ENCODE data around the gene FOS. TPM values are rescaled to one million over a fixed set of nuclear protein-coding genes. Genes with fewer than 3 reads are reported as not detected.

Gene FOS
- total and polyA plus RNA-seq, 2 experiments from 2014 or later = 47.3 to 54.8 TPM

GRCh38 chr14:75291331-75291730 is 12.7 kb downstream of the FOS start:
- H3K36me3 Mint-ChIP-seq (ENCODE audit: low read depth) = no peaks in the 10 kb centered on the region
- ATAC-seq = no peak
- Histone ChIP-seq H3K27ac (ENCODE audit: low read depth) (no peak overlapping the region), H2AFZ (no peak overlapping the region), H3K79me2 (replicated peaks; ENCODE audit: insufficient read depth) (no peaks in the 10 kb centered on the region), H3K4me1 (ENCODE audit: insufficient read depth) (peaks cover 34% of the 10 kb centered on the region), H3K27me3 (ENCODE audit: insufficient read depth) (no peaks in the 10 kb centered on the region), H3K36me3 (ENCODE audit: insufficient read depth) (no peaks in the 10 kb centered on the region), H3K4me3 (no peak overlapping the region), H3K4me2 (no peak overlapping the region), H3F3A (replicated peaks; ENCODE audit: low read depth) (peaks cover 5% of the 10 kb centered on the region; the same call in 1 of the 2 replicates), H4K20me1 (replicated peaks; ENCODE audit: insufficient read depth) (no peaks in the 10 kb centered on the region), H3K9me2 (ENCODE audit: insufficient read depth) (no peaks in the 10 kb centered on the region)
- no peak overlapping the region for H3K27ac Mint-ChIP-seq
- H3K4me1 Mint-ChIP-seq = peaks cover 28% of the 10 kb centered on the region
- DNase-seq (ENCODE audit: low spot score) = no peak
- H3K4me3 Mint-ChIP-seq = no peak overlapping the region
- H3K27me3 Mint-ChIP-seq (ENCODE audit: insufficient read depth, low read depth, poor library complexity) = peaks cover 7% of the 10 kb centered on the region
- TF ChIP-seq ZNF114 (CRISPR knock-in tag; IDR thresholded peaks at IDR 0.05) (no peak), NANOG (IDR thresholded peaks at IDR 0.05; ENCODE audit: borderline replicate concordance) (no peak), ETS1 (IDR thresholded peaks at IDR 0.05) (no peak), EZH2phosphoT487 (IDR thresholded peaks at IDR 0.05; ENCODE audit: unreplicated experiment) (no peak), CTCF (conservative IDR thresholded peaks at IDR 0.05; ENCODE audit: low read depth in 2 of 2) (no peak), ZNF331 (CRISPR knock-in tag; IDR thresholded peaks at IDR 0.05; ENCODE audit: low read depth) (no peak)
- TF ChIP-seq, protein P1, sequence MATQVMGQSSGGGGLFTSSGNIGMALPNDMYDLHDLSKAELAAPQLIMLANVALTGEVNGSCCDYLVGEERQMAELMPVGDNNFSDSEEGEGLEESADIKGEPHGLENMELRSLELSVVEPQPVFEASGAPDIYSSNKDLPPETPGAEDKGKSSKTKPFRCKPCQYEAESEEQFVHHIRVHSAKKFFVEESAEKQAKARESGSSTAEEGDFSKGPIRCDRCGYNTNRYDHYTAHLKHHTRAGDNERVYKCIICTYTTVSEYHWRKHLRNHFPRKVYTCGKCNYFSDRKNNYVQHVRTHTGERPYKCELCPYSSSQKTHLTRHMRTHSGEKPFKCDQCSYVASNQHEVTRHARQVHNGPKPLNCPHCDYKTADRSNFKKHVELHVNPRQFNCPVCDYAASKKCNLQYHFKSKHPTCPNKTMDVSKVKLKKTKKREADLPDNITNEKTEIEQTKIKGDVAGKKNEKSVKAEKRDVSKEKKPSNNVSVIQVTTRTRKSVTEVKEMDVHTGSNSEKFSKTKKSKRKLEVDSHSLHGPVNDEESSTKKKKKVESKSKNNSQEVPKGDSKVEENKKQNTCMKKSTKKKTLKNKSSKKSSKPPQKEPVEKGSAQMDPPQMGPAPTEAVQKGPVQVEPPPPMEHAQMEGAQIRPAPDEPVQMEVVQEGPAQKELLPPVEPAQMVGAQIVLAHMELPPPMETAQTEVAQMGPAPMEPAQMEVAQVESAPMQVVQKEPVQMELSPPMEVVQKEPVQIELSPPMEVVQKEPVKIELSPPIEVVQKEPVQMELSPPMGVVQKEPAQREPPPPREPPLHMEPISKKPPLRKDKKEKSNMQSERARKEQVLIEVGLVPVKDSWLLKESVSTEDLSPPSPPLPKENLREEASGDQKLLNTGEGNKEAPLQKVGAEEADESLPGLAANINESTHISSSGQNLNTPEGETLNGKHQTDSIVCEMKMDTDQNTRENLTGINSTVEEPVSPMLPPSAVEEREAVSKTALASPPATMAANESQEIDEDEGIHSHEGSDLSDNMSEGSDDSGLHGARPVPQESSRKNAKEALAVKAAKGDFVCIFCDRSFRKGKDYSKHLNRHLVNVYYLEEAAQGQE (IDR thresholded peaks at IDR 0.05; ENCODE audit: unreplicated experiment) = no peak
- no peaks in the 10 kb centered on the region for H3K9me3 Mint-ChIP-seq

DNA sequence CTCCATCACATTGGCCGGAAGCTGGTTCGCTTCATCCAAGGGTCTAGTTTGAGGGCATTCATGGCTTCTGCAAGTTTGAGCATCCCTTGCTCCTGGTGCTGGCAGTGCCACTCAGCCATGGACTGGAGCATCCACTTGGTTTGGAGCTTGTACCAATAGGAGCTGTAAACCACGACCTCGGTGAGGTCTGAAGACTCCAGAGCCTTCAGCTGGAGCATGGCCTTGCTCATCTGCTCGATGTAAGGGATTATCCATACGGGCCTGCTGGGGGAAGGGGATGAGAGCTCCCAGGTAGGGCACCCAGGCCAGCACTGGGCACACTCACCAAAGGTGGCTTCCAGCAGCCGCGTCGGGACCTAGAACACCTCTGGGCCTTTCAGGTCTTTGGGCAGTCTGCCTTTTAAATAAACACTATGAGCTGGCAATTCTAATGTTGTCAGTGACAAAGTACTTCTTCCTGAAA is 13.5 kb downstream of the FOS start:
- Mint-ChIP-seq H3K4me1 (peaks cover 22% of the 10 kb centered on the region), H3K27ac (no peak overlapping the region), H3K36me3 (ENCODE audit: low read depth) (no peaks in the 10 kb centered on the region), H3K4me3 (no peak overlapping the region), H3K9me3 (no peaks in the 10 kb centered on the region), H3K27me3 (ENCODE audit: insufficient read depth, low read depth, poor library complexity) (peaks cover 8% of the 10 kb centered on the region)
- H3K4me2 ChIP-seq = no peak overlapping the region
- no peaks in the 10 kb centered on the region for H3K79me2 ChIP-seq (replicated peaks; ENCODE audit: insufficient read depth)
- no peaks in the 10 kb centered on the region for H3K27me3 ChIP-seq (ENCODE audit: insufficient read depth)
- no peak overlapping the region for H3K4me3 ChIP-seq
- DNase-seq (ENCODE audit: low spot score) = no peak
- no peaks in the 10 kb centered on the region for H3K9me2 ChIP-seq (ENCODE audit: insufficient read depth)
- no peaks in the 10 kb centered on the region for H3K36me3 ChIP-seq (ENCODE audit: insufficient read depth)
- H3K27ac ChIP-seq (ENCODE audit: low read depth) = no peak overlapping the region
- H2AFZ ChIP-seq = no peak overlapping the region
- peaks cover 5% of the 10 kb centered on the region; the same call in 1 of the 2 replicates for H3F3A ChIP-seq (replicated peaks; ENCODE audit: low read depth)
- no peak for ATAC-seq
- H3K4me1 ChIP-seq (ENCODE audit: insufficient read depth) = peaks cover 26% of the 10 kb centered on the region
- no peaks in the 10 kb centered on the region for H4K20me1 ChIP-seq (replicated peaks; ENCODE audit: insufficient read depth)
- TF ChIP-seq CTCF (conservative IDR thresholded peaks at IDR 0.05; ENCODE audit: low read depth in 2 of 2) (no peak), EZH2 (IDR thresholded peaks at IDR 0.05; ENCODE audit: low read depth, unreplicated experiment) (no peak), JUNB (IDR thresholded peaks at IDR 0.05; ENCODE audit: unreplicated experiment) (no peak), CREB1 (CRISPR knock-in tag; IDR thresholded peaks at IDR 0.05; ENCODE audit: low read depth) (no peak), POLR2AphosphoS5 (IDR thresholded peaks at IDR 0.05; ENCODE audit: low read depth) (no peak), STAT1 (IDR thresholded peaks at IDR 0.05; ENCODE audit: unreplicated experiment) (no peak), NANOG (IDR thresholded peaks at IDR 0.05; ENCODE audit: borderline replicate concordance) (no peak), ZNF114 (CRISPR knock-in tag; IDR thresholded peaks at IDR 0.05) (no peak), EZH2phosphoT487 (IDR thresholded peaks at IDR 0.05; ENCODE audit: unreplicated experiment) (no peak)

Data from GM23338 (cell line).